Measurements from ENCODE around the gene DUSP23.

Gene DUSP23

GRCh38 chr1:159786465-159786864, 5.7 kb downstream of the DUSP23 start:
- no peak for DNase-seq (ENCODE audit: low read depth in 2 of 2)

- DNase-seq (ENCODE audit: low read depth in 2 of 2): no peak
Measured at GRCh38 chr1:159786966-159787365, 6.2 kb downstream of the DUSP23 start.

GRCh38 chr1:159790237-159790917, 9.6 kb downstream of the DUSP23 start:
- no peak for DNase-seq (ENCODE audit: low read depth in 2 of 2)

GRCh38 chr1:159791031-159791430, 10.3 kb downstream of the DUSP23 start:
- no peak for DNase-seq (ENCODE audit: low read depth in 2 of 2)

- DNase-seq (ENCODE audit: low read depth in 2 of 2): no peak
Measured at GRCh38 chr1:159791461-159791860, 10.7 kb downstream of the DUSP23 start.

GRCh38 chr1:159795534-159795933, 14.8 kb downstream of the DUSP23 start:
- DNase-seq (ENCODE audit: low read depth in 2 of 2): no peak

GRCh38 chr1:159798893-159799292, 18.1 kb downstream of the DUSP23 start:
- peak in 1 of 2 experiments; percentile 19 for DNase-seq (ENCODE audit: low read depth in 2 of 2)

GRCh38 chr1:159799446-159799985, 18.8 kb downstream of the DUSP23 start:
- no peak for DNase-seq (ENCODE audit: low read depth in 2 of 2)

- DNase-seq (ENCODE audit: low read depth in 2 of 2): no peak
Measured at GRCh38 chr1:159800177-159800930, 19.6 kb downstream of the DUSP23 start.

GRCh38 chr1:159802111-159802510, 21.3 kb downstream of the DUSP23 start, which contains the start of gene FCRL6:
Gene FCRL6, plus strand, starts transcription at chr1:159802360. Its CDS starts 65 bp downstream, at chr1:159802425.
- no peak for DNase-seq (ENCODE audit: low read depth in 2 of 2)

- no peak for DNase-seq (ENCODE audit: low read depth in 2 of 2)
Measured at GRCh38 chr1:159803956-159804689, 23.4 kb downstream of the DUSP23 start.

- DNase-seq (ENCODE audit: low read depth in 2 of 2): no peak
Measured at GRCh38 chr1:159804924-159805323, 24.2 kb downstream of the DUSP23 start.

- no peak for DNase-seq (ENCODE audit: low read depth in 2 of 2)
Measured at GRCh38 chr1:159815926-159816325, 35.2 kb downstream of the DUSP23 start.

- no peak for DNase-seq (ENCODE audit: low read depth in 2 of 2)
Measured at GRCh38 chr1:159817276-159818041, 36.7 kb downstream of the DUSP23 start.

- DNase-seq (ENCODE audit: low read depth in 2 of 2): no peak
Measured at GRCh38 chr1:159821171-159821867, 40.6 kb downstream of the DUSP23 start.

GRCh38 chr1:159823406-159823805, 42.6 kb downstream of the DUSP23 start:
- no peak for DNase-seq (ENCODE audit: low read depth in 2 of 2)

GRCh38 chr1:159825564-159825963, 44.8 kb downstream of the DUSP23 start:
- no peak for DNase-seq (ENCODE audit: low read depth in 2 of 2)

GRCh38 chr1:159826441-159827101, 45.8 kb downstream of the DUSP23 start, which contains the start of gene SLAMF8:
Gene SLAMF8, plus strand, starts transcription at chr1:159826873. Its CDS starts 26 bp downstream, at chr1:159826899.
- DNase-seq (ENCODE audit: low read depth in 2 of 2): peak; percentile 21 to 43

- no peak for DNase-seq (ENCODE audit: low read depth in 2 of 2)
Measured at GRCh38 chr1:159827102-159827490, 46.3 kb downstream of the DUSP23 start.

- DNase-seq (ENCODE audit: low read depth in 2 of 2): no peak
Measured at GRCh38 chr1:159827549-159827948, 46.8 kb downstream of the DUSP23 start.

Measured in stimulated activated CD4-positive, alpha-beta T cell treated with anti-CD3 and anti-CD28 coated beads, Interleukin-12 subunit alpha, Interleukin-12 subunit beta, amount 100 ng/mL, for 24 hours (primary cell).